GM12872 (cell line): ENCODE measurements around the gene KCTD4.

Source experiments
- TF ChIP-seq, protein P1 (sequence below): IDR thresholded peaks from 3 replicates; pipeline ENCODE4 v1.5.1; 2011; ENCODE audit warnings: low read depth, mild to moderate bottlenecking, low read length, moderate library complexity; ENCODE audit not compliant: insufficient read depth

The KCTD4 gene

DNA sequence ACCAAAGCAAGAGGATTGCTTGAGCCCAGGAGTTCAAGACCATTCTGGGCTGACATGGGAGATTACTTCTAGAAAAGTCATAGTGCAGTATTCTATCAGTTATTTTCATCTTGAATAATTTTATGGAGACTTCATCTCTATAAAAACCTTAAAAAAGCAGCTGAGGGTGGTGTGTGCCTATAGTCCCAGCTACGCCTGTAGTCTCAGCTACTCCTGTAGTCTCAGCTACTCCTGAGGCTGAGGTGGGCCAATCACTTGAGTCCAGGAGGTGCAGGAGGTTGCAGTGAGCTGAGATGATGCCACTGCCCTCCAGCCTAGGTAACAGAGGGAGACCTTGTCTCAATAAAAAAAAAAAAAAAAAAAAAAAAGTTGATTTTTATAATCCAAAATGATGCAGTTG, 22.1 kb upstream of the KCTD4 start:
- TF ChIP-seq, protein P1, sequence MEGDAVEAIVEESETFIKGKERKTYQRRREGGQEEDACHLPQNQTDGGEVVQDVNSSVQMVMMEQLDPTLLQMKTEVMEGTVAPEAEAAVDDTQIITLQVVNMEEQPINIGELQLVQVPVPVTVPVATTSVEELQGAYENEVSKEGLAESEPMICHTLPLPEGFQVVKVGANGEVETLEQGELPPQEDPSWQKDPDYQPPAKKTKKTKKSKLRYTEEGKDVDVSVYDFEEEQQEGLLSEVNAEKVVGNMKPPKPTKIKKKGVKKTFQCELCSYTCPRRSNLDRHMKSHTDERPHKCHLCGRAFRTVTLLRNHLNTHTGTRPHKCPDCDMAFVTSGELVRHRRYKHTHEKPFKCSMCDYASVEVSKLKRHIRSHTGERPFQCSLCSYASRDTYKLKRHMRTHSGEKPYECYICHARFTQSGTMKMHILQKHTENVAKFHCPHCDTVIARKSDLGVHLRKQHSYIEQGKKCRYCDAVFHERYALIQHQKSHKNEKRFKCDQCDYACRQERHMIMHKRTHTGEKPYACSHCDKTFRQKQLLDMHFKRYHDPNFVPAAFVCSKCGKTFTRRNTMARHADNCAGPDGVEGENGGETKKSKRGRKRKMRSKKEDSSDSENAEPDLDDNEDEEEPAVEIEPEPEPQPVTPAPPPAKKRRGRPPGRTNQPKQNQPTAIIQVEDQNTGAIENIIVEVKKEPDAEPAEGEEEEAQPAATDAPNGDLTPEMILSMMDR, result no peak

DNA sequence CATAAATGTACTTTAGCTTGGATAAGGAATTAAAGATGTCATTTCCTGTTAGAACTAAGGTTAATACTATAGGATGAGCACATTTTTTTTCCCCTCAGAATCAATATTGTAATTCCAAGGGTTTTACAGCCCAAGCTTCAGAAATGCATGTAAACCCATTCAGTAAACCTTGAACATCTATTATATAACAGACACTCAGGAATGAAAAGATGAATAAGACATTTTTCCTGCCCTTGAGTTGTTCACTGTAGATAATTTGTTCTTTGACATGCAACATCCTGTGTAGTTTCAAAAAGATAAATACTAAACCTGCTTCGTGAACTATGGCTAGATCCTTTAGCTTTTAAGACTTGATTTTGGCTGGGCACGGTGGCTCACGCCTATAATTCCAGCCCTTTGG, 21.7 kb upstream of the KCTD4 start:
- TF ChIP-seq, protein P1, result no peak

DNA sequence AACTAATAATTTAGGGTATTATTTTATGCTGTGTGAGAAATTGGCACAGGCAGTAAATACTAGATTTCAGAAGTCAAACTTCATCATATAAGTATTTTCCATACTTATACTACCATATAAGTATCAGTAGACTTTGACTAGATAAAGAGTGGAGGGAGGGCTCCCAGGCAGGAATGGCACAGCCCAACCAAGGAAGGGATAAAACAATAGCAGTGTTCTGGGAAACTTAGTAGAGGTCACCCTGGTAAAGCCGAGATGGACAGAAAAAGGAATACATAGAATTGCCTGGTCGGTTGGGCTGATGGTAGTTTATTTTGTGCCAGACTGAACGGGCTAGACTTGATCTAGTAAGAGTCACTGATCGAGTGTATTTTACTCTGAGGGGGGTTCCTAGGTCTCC, 19.6 kb upstream of the KCTD4 start:
- TF ChIP-seq, protein P1, result no peak

DNA sequence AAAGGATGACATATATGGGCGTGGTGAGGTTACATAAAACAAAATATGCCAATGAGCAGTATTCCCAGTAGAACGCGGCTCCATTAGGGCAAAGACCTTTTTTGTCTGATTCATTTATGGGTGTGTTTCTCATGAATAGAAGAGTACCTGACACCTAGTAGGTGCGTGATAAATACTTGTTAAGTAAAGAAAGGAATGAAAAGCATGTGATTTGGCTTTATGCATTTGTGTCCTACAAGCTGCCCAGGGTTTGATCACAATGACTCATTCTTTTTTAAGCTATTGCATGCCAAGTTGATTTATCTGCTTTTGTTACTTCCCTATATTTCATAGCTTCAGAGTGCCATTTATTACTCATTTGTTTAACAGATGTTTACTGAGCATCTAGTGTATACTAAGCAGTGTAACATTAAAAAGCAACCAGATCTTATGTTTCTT, 19.1 kb upstream of the KCTD4 start:
- TF ChIP-seq, protein P1, result no peak

DNA sequence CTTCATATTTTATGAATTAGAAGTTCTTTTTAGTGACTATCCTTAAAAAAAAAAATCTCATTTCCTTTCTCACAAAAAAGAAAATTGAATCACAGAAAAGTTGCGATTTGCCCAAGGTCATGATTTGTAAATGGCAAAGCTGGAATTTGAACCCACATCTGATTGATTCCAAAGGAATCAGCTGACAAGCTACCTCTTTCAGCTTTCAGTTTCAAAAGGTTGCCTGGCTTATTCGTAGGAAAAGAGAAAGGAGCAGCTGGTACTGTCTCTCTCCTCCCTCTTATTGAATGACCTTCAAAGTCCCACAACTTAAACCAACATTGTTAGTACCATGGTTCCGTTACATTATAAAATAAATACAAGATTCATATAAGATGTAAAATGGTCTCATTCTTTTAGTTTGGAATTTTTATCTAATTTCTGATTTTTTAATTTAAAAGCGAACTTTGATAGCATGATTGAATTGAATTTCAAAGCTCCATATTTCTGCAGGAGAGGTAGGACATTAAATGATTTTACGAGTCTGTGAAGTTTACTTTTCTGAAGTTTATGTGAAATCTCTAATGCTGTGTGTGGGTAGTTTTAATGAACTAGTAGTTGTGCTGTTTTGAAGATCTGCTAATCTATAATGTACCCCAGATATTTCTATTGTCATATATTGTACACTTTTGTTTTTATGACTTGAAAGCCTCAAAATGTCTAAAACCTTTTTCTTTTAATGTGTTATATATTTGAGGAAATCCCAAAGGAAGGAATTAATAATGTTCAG, 18.5 kb upstream of the KCTD4 start:
- TF ChIP-seq, protein P1, result no peak

DNA sequence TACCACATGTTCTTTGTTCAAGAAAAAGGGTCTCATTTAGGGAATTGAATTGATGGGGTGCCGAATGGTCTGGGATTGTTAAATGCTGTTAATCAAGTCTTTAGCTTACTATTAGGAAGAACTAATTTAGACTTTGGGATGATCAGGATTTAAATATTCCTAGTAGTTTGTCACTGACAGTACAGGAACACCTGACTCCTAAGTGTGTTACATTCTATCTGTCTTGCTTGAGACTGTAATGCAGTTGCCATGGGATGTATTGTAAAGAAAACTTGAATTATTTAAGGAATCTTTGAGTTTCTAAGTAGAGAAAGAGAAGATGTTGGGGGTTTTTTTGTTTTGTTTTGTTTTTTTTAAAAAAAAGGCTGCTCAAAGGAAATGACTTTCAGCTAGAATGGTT, 17.8 kb upstream of the KCTD4 start:
- TF ChIP-seq, protein P1, result no peak

DNA sequence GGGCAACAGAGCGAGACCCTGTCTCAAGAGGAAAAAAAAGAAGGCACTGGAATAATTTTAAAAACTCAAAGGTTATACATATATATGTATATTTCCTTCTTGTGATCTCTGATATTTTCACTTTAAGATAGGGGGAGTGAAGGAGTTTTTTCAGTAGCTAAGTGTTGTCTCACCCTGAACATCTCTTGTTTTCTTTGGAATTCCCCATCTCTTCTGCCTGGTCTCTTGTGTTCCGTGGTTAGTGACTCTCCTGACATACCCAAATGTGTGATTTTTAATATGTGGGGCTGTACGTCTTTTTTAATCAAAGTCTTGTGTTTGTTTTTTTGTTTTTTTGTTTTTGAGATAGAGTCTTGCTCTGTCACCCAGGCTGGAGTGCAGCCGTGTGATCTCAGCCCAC, 15.3 kb upstream of the KCTD4 start:
- TF ChIP-seq, protein P1, result no peak
